Activated effector memory CD4-positive, alpha-beta T cell treated with Interleukin-2 at 50 U/mL for 16 hours (primary cell): ENCODE results near the gene IGLL1.
"Not testable (repeated sequence)": the region's sequence is repeated elsewhere in the genome, so short reads cannot be mapped to it uniquely, and the experiment has no call there.

Source experiments
- DNase-seq: peaks from one replicate; pipeline ENCODE4 v3.0.0-alpha.2; 2020

IGLL1 gene

GRCh38 chr22:23561025-23561510 lies 19.0 kb downstream of the IGLL1 start:
- DNase-seq: not testable (repeated sequence)

- not testable (repeated sequence) for DNase-seq
These were observed 19.9 kb downstream of the IGLL1 start for GRCh38 chr22:23560215-23560614.

- no peak for DNase-seq
These were observed 22.6 kb downstream of the IGLL1 start for GRCh38 chr22:23557467-23557866.

GRCh38 chr22:23557036-23557435 lies 23.1 kb downstream of the IGLL1 start:
- DNase-seq: no peak

- no peak for DNase-seq
These were observed 24.0 kb downstream of the IGLL1 start for GRCh38 chr22:23556026-23556620.

GRCh38 chr22:23555118-23555517 lies 25.0 kb downstream of the IGLL1 start:
- no peak for DNase-seq

GRCh38 chr22:23553924-23554870 lies 25.9 kb downstream of the IGLL1 start:
- DNase-seq: no peak

GRCh38 chr22:23553438-23553837 lies 26.7 kb downstream of the IGLL1 start:
- DNase-seq: no peak

GRCh38 chr22:23552573-23552972 lies 27.5 kb downstream of the IGLL1 start:
- DNase-seq: no peak

GRCh38 chr22:23551385-23551784 lies 28.7 kb downstream of the IGLL1 start:
- DNase-seq: no peak

GRCh38 chr22:23550049-23550650 lies 29.9 kb downstream of the IGLL1 start:
- DNase-seq: no peak

- no peak for DNase-seq
These were observed 30.9 kb downstream of the IGLL1 start for GRCh38 chr22:23549198-23549595.

- no peak for DNase-seq
These were observed 31.4 kb downstream of the IGLL1 start for GRCh38 chr22:23548501-23549197.

GRCh38 chr22:23547818-23548500 lies 32.1 kb downstream of the IGLL1 start:
- no peak for DNase-seq

- not testable (repeated sequence) for DNase-seq
These were observed 32.7 kb downstream of the IGLL1 start for GRCh38 chr22:23547382-23547781.

GRCh38 chr22:23544852-23545251 lies 35.2 kb downstream of the IGLL1 start:
- no peak for DNase-seq

GRCh38 chr22:23543506-23544000 lies 36.5 kb downstream of the IGLL1 start:
- DNase-seq: not testable (repeated sequence)

GRCh38 chr22:23542933-23543332 lies 37.2 kb downstream of the IGLL1 start:
- DNase-seq: no peak

GRCh38 chr22:23542391-23542790 lies 37.7 kb downstream of the IGLL1 start:
- DNase-seq: not testable (repeated sequence)

GRCh38 chr22:23541849-23542281 lies 38.2 kb downstream of the IGLL1 start:
- not testable (repeated sequence) for DNase-seq

- DNase-seq: not testable (repeated sequence)
These were observed 39.3 kb downstream of the IGLL1 start for GRCh38 chr22:23540837-23541236.

GRCh38 chr22:23539839-23540198 lies 40.3 kb downstream of the IGLL1 start:
- DNase-seq: not testable (repeated sequence)
